Fibroblast of lung (primary cell): ENCODE results near the gene UBR4.

ENCODE experiments used
- CTCF ChIP-seq, 2 donors: IDR thresholded peaks in 1 of 2; conservative IDR thresholded peaks in 1 of 2; 1 replicate in 1 of 2; 2 replicates in 1 of 2; pipeline ENCODE4 v1.5.1; 2011 to 2012; ENCODE audit warnings: low read length in 2 of 2, control low read depth in 1 of 2, inconsistent platforms in 1 of 2, low read depth in 1 of 2, mild to moderate bottlenecking in 1 of 2
- EZH2 ChIP-seq: IDR thresholded peaks from 2 replicates; pipeline ENCODE4 v1.5.1; 2012; ENCODE audit warnings: low read length, control low read depth, mild to moderate bottlenecking; ENCODE audit errors: missing control alignments

DNA sequence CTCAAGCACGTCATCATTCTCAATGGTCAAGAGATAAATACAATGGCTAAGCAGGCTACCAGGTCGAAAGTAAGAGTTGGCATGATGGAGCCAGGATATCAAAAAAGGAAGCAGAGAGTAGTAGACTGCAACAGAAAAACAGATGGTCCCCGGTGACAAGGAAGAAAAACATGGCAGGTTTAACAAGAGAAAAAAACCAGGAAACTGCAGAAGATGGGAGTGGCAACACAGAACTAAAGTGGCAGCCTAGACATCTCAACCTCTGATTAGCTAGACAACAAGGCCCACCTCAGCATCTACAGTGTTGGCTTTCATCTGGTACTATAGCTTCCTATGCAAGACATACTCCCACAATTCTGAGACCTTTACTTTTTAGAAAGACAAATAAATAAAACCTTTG is 3.1 kb downstream of the UBR4 start:
- TF ChIP-seq CTCF (conservative IDR thresholded peaks at IDR 0.05 in 1 of 2, IDR thresholded peaks at IDR 0.05 in 1 of 2; ENCODE audit: low read depth in 1 of 2, low read length in 2 of 2) (no peak), EZH2 (no peak)
